ENCODE data around the gene SMPDL3B.
A peak's percentile ranks its signal among the peaks of the same experiment; 100 is the strongest.

The SMPDL3B gene

GRCh38 chr1:27934818-27935549 lies at the start of gene SMPDL3B:
Gene SMPDL3B (plus strand): TSS chr1:27935000. CDS start chr1:27935184, 184 bp downstream.
- no peaks in the 10 kb centered on the region for H3K9me3 Mint-ChIP-seq
- TF ChIP-seq CTCF (IDR thresholded peaks at IDR 0.05; ENCODE audit: unreplicated experiment in 3 of 3) = peak in 2 of 3 experiments; percentile 7 to 23
- no peaks in the 10 kb centered on the region for H3K36me3 Mint-ChIP-seq (ENCODE audit: low read depth)
- peak within 1 kb of the TSS; percentile 25 to 32 (median 32) for H3K27ac Mint-ChIP-seq
- H3K4me1 Mint-ChIP-seq = peaks cover 8% of the 10 kb centered on the region
- H3K4me3 Mint-ChIP-seq = peak within 1 kb of the TSS; percentile 65 to 77 (median 75)
- peaks cover 38% of the 10 kb centered on the region for H3K27me3 Mint-ChIP-seq (ENCODE audit: low read depth)

- peaks cover 20% of the 10 kb centered on the region for H3K36me3 Mint-ChIP-seq (ENCODE audit: low read depth)
- no peak overlapping the region for H3K27ac Mint-ChIP-seq
- H3K9me3 Mint-ChIP-seq = no peaks in the 10 kb centered on the region
- H3K4me1 Mint-ChIP-seq = no peaks in the 10 kb centered on the region
- no peak overlapping the region for H3K4me3 Mint-ChIP-seq
- no peak for TF ChIP-seq CTCF (IDR thresholded peaks at IDR 0.05; ENCODE audit: unreplicated experiment in 3 of 3)
- no peaks in the 10 kb centered on the region for H3K27me3 Mint-ChIP-seq (ENCODE audit: low read depth)
These were observed 49.7 kb upstream of the SMPDL3B start for GRCh38 chr1:27885114-27885528.

- H3K27me3 Mint-ChIP-seq (ENCODE audit: low read depth) = no peaks in the 10 kb centered on the region
- no peak for TF ChIP-seq CTCF (IDR thresholded peaks at IDR 0.05; ENCODE audit: unreplicated experiment in 3 of 3)
- H3K4me1 Mint-ChIP-seq = no peaks in the 10 kb centered on the region
- no peaks in the 10 kb centered on the region for H3K9me3 Mint-ChIP-seq
- peaks cover 25% of the 10 kb centered on the region for H3K36me3 Mint-ChIP-seq (ENCODE audit: low read depth)
- H3K27ac Mint-ChIP-seq = no peak overlapping the region
- no peak overlapping the region for H3K4me3 Mint-ChIP-seq
These were observed 49.0 kb upstream of the SMPDL3B start for GRCh38 chr1:27885621-27886352.

GRCh38 chr1:27886353-27886679 lies 48.5 kb upstream of the SMPDL3B start:
- Mint-ChIP-seq H3K27me3 (ENCODE audit: low read depth) (no peaks in the 10 kb centered on the region), H3K4me1 (no peaks in the 10 kb centered on the region), H3K36me3 (ENCODE audit: low read depth) (peaks cover 30% of the 10 kb centered on the region), H3K27ac (no peak overlapping the region), H3K9me3 (no peaks in the 10 kb centered on the region), H3K4me3 (no peak overlapping the region)
- TF ChIP-seq CTCF (IDR thresholded peaks at IDR 0.05; ENCODE audit: unreplicated experiment in 3 of 3) = no peak

GRCh38 chr1:27886744-27887143 lies 48.1 kb upstream of the SMPDL3B start:
- Mint-ChIP-seq H3K4me3 (no peak overlapping the region), H3K4me1 (no peaks in the 10 kb centered on the region), H3K9me3 (no peaks in the 10 kb centered on the region), H3K27me3 (ENCODE audit: low read depth) (no peaks in the 10 kb centered on the region), H3K36me3 (ENCODE audit: low read depth) (peaks cover 34% of the 10 kb centered on the region), H3K27ac (no peak overlapping the region)
- TF ChIP-seq CTCF (IDR thresholded peaks at IDR 0.05; ENCODE audit: unreplicated experiment in 3 of 3) = no peak

Measured in nephron (organoid).